ENCODE results near the gene ZNF417.
"Not testable (repeated sequence)": the region's sequence is repeated elsewhere in the genome, so short reads cannot be mapped to it uniquely, and the experiment has no call there.

Gene ZNF417

GRCh38 chr19:57887195-57887941, 29.0 kb downstream of the ZNF417 start:
- DNase-seq (ENCODE audit: low read depth) = no peak

DNA sequence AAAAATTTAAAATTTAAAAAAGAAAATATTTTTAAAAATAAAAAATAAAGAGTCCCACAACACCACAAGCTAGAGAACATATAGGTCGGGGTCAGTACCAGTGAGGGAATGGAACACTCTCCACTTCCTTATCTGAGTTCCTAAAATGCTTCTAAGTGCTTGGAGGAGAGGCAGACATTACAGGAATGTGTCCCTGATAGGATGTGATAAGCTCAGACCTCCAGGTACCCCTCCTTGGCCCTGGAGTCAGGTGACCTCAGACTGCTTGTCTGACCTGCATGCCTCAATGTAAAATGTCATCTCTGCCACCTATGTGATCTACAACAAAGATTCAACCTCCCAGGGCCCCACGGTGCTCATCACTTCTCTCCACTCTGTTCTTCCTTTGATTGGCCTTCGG, 30.3 kb downstream of the ZNF417 start:
- no peak for DNase-seq (ENCODE audit: low read depth)

GRCh38 chr19:57873883-57874799, 42.3 kb downstream of the ZNF417 start:
- not testable (repeated sequence) for DNase-seq (ENCODE audit: low read depth)

DNA sequence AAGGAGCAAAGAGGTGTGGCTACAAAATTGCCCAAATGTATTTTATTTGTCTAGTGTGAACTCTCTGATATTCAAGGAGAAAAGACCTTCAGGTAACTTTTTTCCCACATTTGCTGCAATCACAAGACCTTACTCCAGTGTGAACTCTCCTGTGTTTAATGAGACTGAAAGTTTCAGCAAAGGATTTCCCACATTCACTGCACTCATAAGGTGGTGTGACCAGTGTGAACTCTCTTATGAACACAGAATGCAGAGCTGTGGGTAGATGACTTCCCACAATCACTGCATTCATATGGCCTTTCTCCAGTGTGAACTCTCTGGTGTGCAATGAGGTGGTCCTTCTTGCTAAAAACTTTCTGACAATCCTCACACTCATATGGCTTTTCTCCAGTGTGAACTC, 43.9 kb downstream of the ZNF417 start:
- DNase-seq (ENCODE audit: low read depth) = no peak

DNA sequence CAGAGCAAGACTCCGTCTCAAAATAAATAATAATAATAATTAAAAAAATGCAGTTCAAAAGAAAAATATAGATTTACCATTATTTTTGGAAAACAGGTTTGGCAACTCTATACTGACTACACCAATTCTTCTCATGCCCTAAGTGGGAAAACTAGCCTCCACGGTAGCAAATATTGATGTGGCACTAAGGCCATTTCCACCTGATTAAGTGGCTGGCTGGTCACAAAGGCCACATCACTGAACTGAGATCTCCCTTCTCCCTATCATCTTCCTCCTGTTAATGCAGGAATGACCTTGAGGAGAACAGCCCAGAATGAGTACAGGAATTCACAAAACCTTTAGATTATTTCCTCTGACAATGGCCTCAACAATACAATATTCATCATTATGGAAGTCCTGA, 46.2 kb downstream of the ZNF417 start:
- no peak for DNase-seq (ENCODE audit: low read depth)

- DNase-seq (ENCODE audit: low read depth) = not testable (repeated sequence)
Observed at GRCh38 chr19:57869655-57870054, 46.7 kb downstream of the ZNF417 start.

DNA sequence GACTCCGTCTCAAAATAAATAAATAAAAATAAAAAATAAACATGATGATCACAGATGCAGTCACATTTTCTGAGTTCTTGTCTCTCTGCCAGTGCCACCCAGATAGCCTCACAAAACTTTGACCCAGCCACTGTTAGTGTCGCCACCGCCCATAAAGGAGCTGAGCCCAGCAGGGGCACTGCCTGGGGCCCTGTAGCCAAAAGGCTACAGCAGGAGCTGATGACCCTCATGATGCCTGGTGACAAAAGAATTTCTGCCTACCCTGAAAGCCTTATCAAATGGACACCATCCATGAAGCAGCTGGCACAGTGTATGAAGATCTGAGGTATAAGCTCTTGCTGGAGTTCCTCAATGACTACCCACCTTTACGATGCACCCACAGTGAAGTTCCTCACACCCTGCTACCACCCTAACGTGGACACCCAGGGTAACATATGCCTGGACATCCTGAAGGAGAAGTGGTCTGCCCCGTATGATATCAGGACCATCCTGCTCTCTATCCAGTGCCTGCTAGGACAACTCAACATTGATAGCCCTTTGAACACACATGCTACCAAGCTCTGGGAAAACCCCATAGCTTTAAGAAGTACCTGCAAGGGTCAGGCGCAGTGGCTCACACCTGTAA, 48.4 kb downstream of the ZNF417 start:
- no peak for DNase-seq (ENCODE audit: low read depth)

Measured in HS-5 (cell line).